Liver (tissue), 9 donors: ENCODE measurements around the gene KIAA1614. TPM values are rescaled to one million over a fixed set of nuclear protein-coding genes. Genes with fewer than 3 reads are reported as not detected.

Experiments used
- DNase-seq: peaks from one replicate; pipeline ENCODE4 v3.0.0-alpha.2; 2017; ENCODE audit warnings: low spot score
- H3K27ac ChIP-seq, 2 donors: one replicate each; pipeline ENCODE4 v1.7.0; 2013; ENCODE audit warnings: inconsistent platforms in 2 of 2, low read length in 2 of 2, control low read depth in 1 of 2, low read depth in 1 of 2, mild to moderate bottlenecking in 1 of 2
- H3K27me3 ChIP-seq, 4 donors: one replicate each; pipeline versions ENCODE4 v1.6.1 to v1.7.0; 2013; ENCODE audit warnings: low read length in 3 of 4, inconsistent platforms in 1 of 4, mild to moderate bottlenecking in 1 of 4, moderate library complexity in 1 of 4; ENCODE audit not compliant: control insufficient read depth in 4 of 4, insufficient read depth in 4 of 4
- H3K36me3 ChIP-seq, 4 donors: one replicate each; pipeline versions ENCODE4 v1.6.1 to v1.7.0; 2013; ENCODE audit warnings: low read length in 3 of 4, mild to moderate bottlenecking in 3 of 4, low read depth in 1 of 4, moderate library complexity in 1 of 4; ENCODE audit not compliant: control insufficient read depth in 4 of 4, insufficient read depth in 3 of 4
- H3K4me1 ChIP-seq, 4 donors: one replicate each; pipeline versions ENCODE4 v1.6.1 to v1.7.0; 2013; ENCODE audit warnings: low read length in 3 of 4, mild to moderate bottlenecking in 3 of 4, moderate library complexity in 1 of 4; ENCODE audit not compliant: control insufficient read depth in 4 of 4, insufficient read depth in 4 of 4
- H3K4me3 ChIP-seq, 3 donors: one replicate each; pipeline versions ENCODE4 v1.6.1 to v1.7.0; 2013; ENCODE audit warnings: low read length in 3 of 3, control low read depth in 1 of 3, low read depth in 1 of 3, mild to moderate bottlenecking in 1 of 3
- H3K9ac ChIP-seq, 2 donors: one replicate each; pipeline ENCODE4 v1.7.0; 2013; ENCODE audit warnings: low read length in 2 of 2, mild to moderate bottlenecking in 2 of 2, moderate library complexity in 2 of 2, control low read depth in 1 of 2, low read depth in 1 of 2
- H3K9me3 ChIP-seq, 4 donors: one replicate each; pipeline versions ENCODE4 v1.6.1 to v1.7.0; 2013; ENCODE audit warnings: low read length in 3 of 4; ENCODE audit not compliant: control insufficient read depth in 4 of 4
- ATF3 ChIP-seq: IDR thresholded peaks from 2 replicates; pipeline ENCODE4 v1.6.1; 2016; ENCODE audit warnings: antibody characterized with exemption
- FOXA1 ChIP-seq: IDR thresholded peaks from 2 replicates; pipeline ENCODE4 v1.6.1; 2016; ENCODE audit warnings: antibody characterized with exemption
- FOXA2 ChIP-seq: IDR thresholded peaks from 2 replicates; pipeline ENCODE4 v1.6.1; 2016; ENCODE audit warnings: antibody characterized with exemption
- GABPA ChIP-seq, 2 donors: IDR thresholded peaks in 1 of 2; conservative IDR thresholded peaks in 1 of 2; 2 replicates each; pipeline ENCODE4 v1.6.1; 2016; ENCODE audit warnings: antibody characterized with exemption in 2 of 2, mild to moderate bottlenecking in 1 of 2, moderate library complexity in 1 of 2
- HNF4A ChIP-seq, 2 donors: conservative IDR thresholded peaks; 2 replicates each; pipeline ENCODE4 v1.6.1; 2016; ENCODE audit warnings: antibody characterized with exemption in 2 of 2, mild to moderate bottlenecking in 2 of 2
- HNF4G ChIP-seq: IDR thresholded peaks from 2 replicates; pipeline ENCODE4 v1.6.1; 2016; ENCODE audit warnings: antibody characterized with exemption
- JUND ChIP-seq, 2 donors: IDR thresholded peaks; 2 replicates each; pipeline ENCODE4 v1.6.1; 2016; ENCODE audit warnings: antibody characterized with exemption in 2 of 2
- MAX ChIP-seq: IDR thresholded peaks from 2 replicates; pipeline ENCODE4 v1.6.1; 2016; ENCODE audit warnings: antibody characterized with exemption
- NR2F2 ChIP-seq: IDR thresholded peaks from 2 replicates; pipeline ENCODE4 v1.6.1; 2016; ENCODE audit warnings: antibody characterized with exemption
- RAD21 ChIP-seq, 2 donors: IDR thresholded peaks; 2 replicates each; pipeline ENCODE4 v1.6.1; 2016; ENCODE audit warnings: antibody characterized with exemption in 2 of 2, mild to moderate bottlenecking in 2 of 2
- REST ChIP-seq: IDR thresholded peaks from 2 replicates; pipeline ENCODE4 v1.6.1; 2016; ENCODE audit warnings: antibody characterized with exemption, mild to moderate bottlenecking
- RXRA ChIP-seq, 2 donors: IDR thresholded peaks; 2 replicates each; pipeline ENCODE4 v1.6.1; 2017 to 2018; ENCODE audit warnings: antibody characterized with exemption in 2 of 2, mild to moderate bottlenecking in 1 of 2
- SP1 ChIP-seq: IDR thresholded peaks from 2 replicates; pipeline ENCODE4 v1.6.1; 2018; ENCODE audit warnings: antibody characterized with exemption, mild to moderate bottlenecking
- TAF1 ChIP-seq: conservative IDR thresholded peaks from 2 replicates; pipeline ENCODE4 v1.6.1; 2016; ENCODE audit warnings: antibody characterized with exemption, mild to moderate bottlenecking
- ZBTB33 ChIP-seq: IDR thresholded peaks from 2 replicates; pipeline ENCODE4 v1.6.1; 2016; ENCODE audit warnings: antibody characterized with exemption
- WGBS: extraction: QIAGEN DNeasy Blood & Tissue Kit; methylation state at CpG from one replicate; pipeline ENCODE4 v1.1.7; 2013; 5-methylcytosine and 5-hydroxymethylcytosine counted together
- polyA plus RNA-seq, 2 donors: library from polyadenylated mRNA; stranded (reverse) in 1 of 2; unstranded in 1 of 2; fragments of 200-250 nt in 1 of 2; fragments of >200 nt in 1 of 2; fragmentation: Nextera tagmentation in 1 of 2; extraction: Ambion mirVana in 1 of 2; gene quantifications; one replicate each; pipeline versions ENCODE4 v1.2.1 to v1.2.3, GENCODE V29; 2013 to 2015
- total RNA-seq, 2 donors: library from RNA; depleted of rRNA; stranded (reverse); fragments of >200 nt; gene quantifications; one replicate each; pipeline ENCODE4 v1.2.3, GENCODE V29; 2014
- donor health status: healthy.
- donor health status: healthy.
- donor health status: healthy.
- donor health status: healthy.
- donor health status: healthy.

Gene KIAA1614
- total and polyA plus RNA-seq, 4 donors = 0.21 to 1.1 (median 0.40) TPM

DNA sequence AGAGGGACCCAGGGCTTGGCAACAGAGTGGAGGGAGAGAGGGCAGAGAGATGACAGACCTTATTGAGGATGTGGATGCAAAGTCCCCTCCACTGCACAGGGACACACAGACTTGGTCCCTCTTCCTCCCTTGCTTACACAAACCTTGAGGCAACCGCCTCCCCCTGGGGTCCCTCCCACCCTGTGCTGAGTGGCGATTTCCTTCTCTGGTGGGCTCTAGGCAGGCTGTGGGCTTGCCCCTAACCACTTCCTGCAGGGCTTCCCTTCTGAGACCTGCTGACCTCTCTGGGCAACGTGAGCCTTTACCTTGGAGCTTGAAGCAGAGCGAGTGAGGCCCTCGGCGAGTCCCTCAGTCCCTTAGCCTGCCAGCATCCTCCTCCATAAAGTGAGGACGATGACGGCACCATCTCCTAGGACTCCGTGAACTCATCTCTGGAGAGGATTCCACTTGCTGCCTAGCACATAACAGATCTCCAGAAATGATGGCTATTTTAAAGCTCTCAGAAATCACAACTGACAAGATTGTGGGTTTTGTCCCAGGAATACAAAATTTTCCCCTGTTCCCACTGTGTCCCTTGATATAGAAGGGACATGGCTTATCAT is 25.0 kb downstream of the KIAA1614 start:
- H3K27ac ChIP-seq = no peak overlapping the region
- no peak overlapping the region for H3K9ac ChIP-seq
- H3K9me3 ChIP-seq = no peaks in the 10 kb centered on the region
- DNase-seq = no peak
- H3K27me3 ChIP-seq = no peaks in the 10 kb centered on the region
- TF ChIP-seq GABPA (IDR thresholded peaks at IDR 0.05 in 1 of 2, conservative IDR thresholded peaks at IDR 0.05 in 1 of 2) (no peak), JUND (IDR thresholded peaks at IDR 0.05) (no peak), RAD21 (IDR thresholded peaks at IDR 0.05) (no peak)
- H3K4me1 ChIP-seq = peaks cover 0 to 5% (median 3%) of the 10 kb centered on the region in 4 donors
- H3K4me3 ChIP-seq = no peak overlapping the region
- no peaks in the 10 kb centered on the region for H3K36me3 ChIP-seq
- 83% methylated on average over 9 of the region's 9 CpGs for WGBS

DNA sequence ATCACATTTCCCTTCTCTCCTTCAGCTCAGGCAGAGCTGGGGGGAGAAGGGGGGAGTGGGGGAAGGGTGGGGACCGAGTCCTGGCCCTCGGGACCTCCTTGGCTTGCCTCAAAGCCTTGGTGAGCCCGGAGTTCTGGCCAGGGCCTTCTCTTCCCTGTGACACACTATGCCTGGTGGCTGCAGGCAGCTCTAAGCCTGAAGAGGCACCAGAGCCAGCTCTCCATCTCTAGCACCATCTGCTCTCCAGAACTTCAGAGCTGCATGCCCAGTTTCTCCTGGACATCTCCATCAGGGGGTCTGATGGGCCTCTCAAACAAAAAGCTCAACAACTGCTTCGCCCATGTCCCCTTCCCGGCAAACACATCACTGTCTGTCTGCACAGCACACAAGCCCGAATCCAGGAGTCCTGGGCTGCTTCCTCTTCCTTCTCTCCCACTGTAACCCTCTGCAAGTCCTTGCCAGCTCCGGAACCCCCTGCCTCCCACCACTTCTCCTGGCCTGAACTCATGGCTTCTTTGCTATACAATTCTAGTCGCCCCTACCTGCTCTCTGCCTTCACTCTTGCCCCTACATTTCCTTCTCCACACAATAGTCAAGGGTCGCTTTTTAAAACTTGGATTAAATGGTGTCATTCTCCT is 26.5 kb downstream of the KIAA1614 start:
- no peak for DNase-seq
- no peak overlapping the region for H3K9ac ChIP-seq
- 83% methylated on average over 9 of the region's 9 CpGs for WGBS

More for the DNA sequence above, 26.5 kb downstream of the KIAA1614 start:
- no peaks in the 10 kb centered on the region for H3K36me3 ChIP-seq
- peaks cover 0 to 5% (median 3%) of the 10 kb centered on the region in 4 donors for H3K4me1 ChIP-seq
- H3K9me3 ChIP-seq = no peaks in the 10 kb centered on the region
- no peak overlapping the region for H3K4me3 ChIP-seq
- H3K27me3 ChIP-seq = no peaks in the 10 kb centered on the region
- no peak for TF ChIP-seq GABPA (IDR thresholded peaks at IDR 0.05 in 1 of 2, conservative IDR thresholded peaks at IDR 0.05 in 1 of 2)
- no peak for TF ChIP-seq HNF4G
- no peak for TF ChIP-seq REST
- no peak for TF ChIP-seq ZBTB33
- TF ChIP-seq FOXA1 = no peak
- TF ChIP-seq TAF1 = no peak
- TF ChIP-seq ATF3 = no peak
- TF ChIP-seq FOXA2 = no peak
- no peak for TF ChIP-seq SP1
- no peak for TF ChIP-seq MAX
- TF ChIP-seq HNF4A (conservative IDR thresholded peaks at IDR 0.05) = no peak
- TF ChIP-seq JUND (IDR thresholded peaks at IDR 0.05) = no peak
- no peak for TF ChIP-seq RXRA (IDR thresholded peaks at IDR 0.05)
- no peak for TF ChIP-seq NR2F2
- no peak overlapping the region for H3K27ac ChIP-seq
